ENCODE measurements around the gene HS6ST3.
"Not testable (repeated sequence)": the region's sequence is repeated elsewhere in the genome, so short reads cannot be mapped to it uniquely, and the experiment has no call there.

DNA sequence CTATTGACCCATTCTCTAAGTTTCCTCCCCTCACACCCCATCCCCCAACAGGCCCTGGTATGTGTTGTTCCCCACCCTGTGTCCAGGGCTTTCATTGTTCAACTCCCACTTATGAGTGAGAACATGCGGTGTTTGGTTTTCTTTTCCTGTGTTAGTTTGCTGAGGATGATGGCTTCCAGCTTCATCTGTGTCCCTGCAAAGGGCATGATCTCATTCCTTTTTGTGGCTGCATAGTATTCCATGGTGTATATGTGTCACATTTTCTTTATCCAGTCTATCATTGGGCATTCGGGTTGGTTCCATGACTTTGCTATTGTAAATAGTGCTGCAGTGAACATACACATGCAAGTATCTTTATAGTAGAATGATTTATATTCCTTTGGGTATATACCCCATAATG lies 25.5 kb downstream of the HS6ST3 start:
- TF ChIP-seq, protein P1, sequence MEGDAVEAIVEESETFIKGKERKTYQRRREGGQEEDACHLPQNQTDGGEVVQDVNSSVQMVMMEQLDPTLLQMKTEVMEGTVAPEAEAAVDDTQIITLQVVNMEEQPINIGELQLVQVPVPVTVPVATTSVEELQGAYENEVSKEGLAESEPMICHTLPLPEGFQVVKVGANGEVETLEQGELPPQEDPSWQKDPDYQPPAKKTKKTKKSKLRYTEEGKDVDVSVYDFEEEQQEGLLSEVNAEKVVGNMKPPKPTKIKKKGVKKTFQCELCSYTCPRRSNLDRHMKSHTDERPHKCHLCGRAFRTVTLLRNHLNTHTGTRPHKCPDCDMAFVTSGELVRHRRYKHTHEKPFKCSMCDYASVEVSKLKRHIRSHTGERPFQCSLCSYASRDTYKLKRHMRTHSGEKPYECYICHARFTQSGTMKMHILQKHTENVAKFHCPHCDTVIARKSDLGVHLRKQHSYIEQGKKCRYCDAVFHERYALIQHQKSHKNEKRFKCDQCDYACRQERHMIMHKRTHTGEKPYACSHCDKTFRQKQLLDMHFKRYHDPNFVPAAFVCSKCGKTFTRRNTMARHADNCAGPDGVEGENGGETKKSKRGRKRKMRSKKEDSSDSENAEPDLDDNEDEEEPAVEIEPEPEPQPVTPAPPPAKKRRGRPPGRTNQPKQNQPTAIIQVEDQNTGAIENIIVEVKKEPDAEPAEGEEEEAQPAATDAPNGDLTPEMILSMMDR (IDR thresholded peaks at IDR 0.05; ENCODE audit: borderline replicate concordance, extremely low read depth, low read length, poor library complexity, severe bottlenecking), result not testable (repeated sequence)
- not testable (repeated sequence) for TF ChIP-seq EZH2 (IDR thresholded peaks at IDR 0.05; ENCODE audit: borderline replicate concordance, low read depth, low read length, severe bottlenecking)

Measured in DND-41 (cell line).